GM12891 (cell line): ENCODE measurements around the gene ADAMTSL1.

Experiments used
- DNase-seq: peaks from one replicate; pipeline ENCODE4 v3.0.0; 2011; ENCODE audit warnings: low spot score; ENCODE audit not compliant: insufficient read length
- FAIRE-seq: peaks from 2 replicates; lab custom pipeline; 2011; peaks lifted over from hg19 to GRCh38; lab: Jason Lieb, UNC
- PAX5 ChIP-seq: IDR thresholded peaks from 2 replicates; pipeline ENCODE4 v1.6.1; 2011; ENCODE audit warnings: low read length, moderate library complexity, mild to moderate bottlenecking; ENCODE audit not compliant: insufficient read depth, severe bottlenecking
- POLR2A ChIP-seq: IDR thresholded peaks from 2 replicates; pipeline ENCODE4 v1.6.1; 2011; ENCODE audit warnings: low read depth, low read length, control low read depth
- POLR2AphosphoS5 ChIP-seq: IDR thresholded peaks from 2 replicates; pipeline ENCODE4 v1.6.1; 2011; ENCODE audit warnings: low read depth, low read length, control low read depth
- POU2F2 ChIP-seq: IDR thresholded peaks from 2 replicates; pipeline ENCODE4 v1.6.1; 2011; ENCODE audit warnings: low read depth, mild to moderate bottlenecking, control low read depth, low read length, moderate library complexity
- SPI1 ChIP-seq: IDR thresholded peaks from 2 replicates; pipeline ENCODE4 v1.6.1; 2011; ENCODE audit warnings: low read depth, low read length, control low read depth
- TAF1 ChIP-seq: IDR thresholded peaks from 2 replicates; pipeline ENCODE4 v1.6.1; 2011; ENCODE audit warnings: low read depth, low read length, control low read depth

Gene ADAMTSL1

DNA sequence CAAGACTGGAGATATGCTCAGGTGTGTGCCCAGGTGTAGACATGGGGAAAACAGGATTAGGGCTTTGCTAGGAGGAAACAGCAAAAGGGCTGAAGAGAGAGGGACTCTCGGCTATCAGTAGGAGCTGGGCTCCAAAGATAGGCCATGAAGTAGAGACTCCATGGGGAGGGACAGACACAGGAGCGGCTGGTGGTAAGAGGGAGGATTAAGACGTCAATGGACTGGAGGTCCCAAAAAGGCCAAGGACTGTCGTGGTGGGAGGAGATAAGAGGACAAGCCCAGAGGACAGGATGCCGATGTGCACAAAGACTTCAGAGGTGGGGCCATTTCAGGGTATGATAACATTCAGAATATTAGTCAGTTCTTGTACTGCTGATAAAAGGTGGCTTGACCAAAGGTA lies 466.0 kb downstream of the ADAMTSL1 start:
- FAIRE-seq, result no peak

GRCh38 chr9:18941060-18941740 lies 467.2 kb downstream of the ADAMTSL1 start:
- FAIRE-seq, result no peak
- TF ChIP-seq POLR2A (no peak), SPI1 (no peak), POU2F2 (no peak), TAF1 (no peak), PAX5 (no peak)
- no peak for DNase-seq

More for the DNA sequence above, 466.0 kb downstream of the ADAMTSL1 start:
- TF ChIP-seq TAF1, result no peak
- TF ChIP-seq POLR2A, result no peak
- no peak for TF ChIP-seq POU2F2
- no peak for TF ChIP-seq SPI1
- no peak for TF ChIP-seq PAX5
- TF ChIP-seq POLR2AphosphoS5, result no peak
- no peak for DNase-seq

DNA sequence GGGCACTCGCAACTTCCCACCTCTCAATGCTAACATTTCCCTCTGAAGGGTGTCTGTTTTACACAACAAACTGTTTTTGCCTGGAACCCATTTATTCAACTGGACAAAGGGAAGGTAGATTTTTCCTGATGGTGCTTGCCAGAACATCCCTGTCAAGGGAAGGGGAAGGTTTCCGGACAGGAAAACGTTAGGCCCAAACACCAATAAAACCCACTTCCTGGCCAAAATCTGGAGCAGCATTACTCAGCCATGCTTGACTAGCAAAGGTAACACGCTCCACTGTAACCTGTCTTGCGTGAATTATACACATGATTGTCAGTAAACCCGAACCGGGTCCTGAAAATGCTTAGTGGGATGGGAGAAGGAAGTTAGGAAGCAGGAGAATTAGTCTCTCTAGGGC lies 468.8 kb downstream of the ADAMTSL1 start:
- TF ChIP-seq POLR2AphosphoS5 (no peak), PAX5 (no peak), TAF1 (no peak), SPI1 (no peak)
- FAIRE-seq (no peak), DNase-seq (no peak)

DNA sequence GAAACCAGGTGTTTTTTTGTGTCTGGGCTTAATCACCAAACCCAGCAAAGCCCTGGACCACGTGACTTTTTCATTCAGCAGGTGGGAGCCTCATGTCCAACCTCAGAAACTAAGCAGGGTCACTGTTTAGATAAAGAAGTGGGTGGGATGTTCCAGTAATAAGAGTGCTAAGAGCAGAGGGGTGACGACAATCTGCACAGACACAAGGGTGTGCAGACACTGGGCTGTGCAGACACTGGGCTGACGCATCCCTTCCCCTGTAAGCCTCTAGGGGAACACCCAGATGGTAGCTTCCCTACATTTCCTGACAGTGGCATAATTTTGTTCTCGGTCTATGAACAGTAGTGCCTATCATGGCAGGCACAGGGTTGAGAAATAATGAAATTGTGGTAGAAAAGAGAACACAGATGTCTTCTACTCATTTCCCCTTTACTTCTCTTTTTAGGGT lies 474.0 kb downstream of the ADAMTSL1 start:
- DNase-seq, result no peak
- no peak for FAIRE-seq
- no peak for TF ChIP-seq PAX5
- TF ChIP-seq POU2F2, result no peak
- no peak for TF ChIP-seq POLR2A
- TF ChIP-seq POLR2AphosphoS5, result no peak

- TF ChIP-seq TAF1 (no peak), SPI1 (no peak), PAX5 (no peak)
- no peak for DNase-seq
- no peak for FAIRE-seq
These were observed 478.0 kb downstream of the ADAMTSL1 start for GRCh38 chr9:18951936-18952335.

DNA sequence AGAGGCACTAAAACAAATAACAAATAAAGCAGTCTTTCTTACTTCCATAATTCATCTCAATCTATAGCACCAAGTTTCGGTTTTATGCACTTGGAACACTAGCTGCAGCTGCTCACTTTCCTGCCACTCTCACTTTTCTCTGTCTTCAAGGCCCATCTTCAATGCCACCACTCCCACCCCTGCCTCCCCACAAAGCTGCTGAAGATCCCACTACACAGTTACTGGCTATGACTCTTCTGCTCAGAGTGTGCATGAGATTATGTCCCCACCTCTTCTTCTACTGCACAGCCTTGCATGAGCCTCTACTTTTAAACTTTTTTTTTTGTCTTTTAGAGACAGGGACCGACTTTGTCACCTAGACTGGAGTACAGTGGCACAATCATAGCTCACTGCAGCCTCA lies 481.7 kb downstream of the ADAMTSL1 start:
- TF ChIP-seq POLR2AphosphoS5 (no peak), POLR2A (no peak), SPI1 (no peak), TAF1 (no peak), PAX5 (no peak), POU2F2 (no peak)
- FAIRE-seq (no peak), DNase-seq (no peak)
